ENCODE measurements around the gene PDE2A. TPM values are rescaled to one million over a fixed set of nuclear protein-coding genes. Genes with fewer than 3 reads are reported as not detected.

PDE2A gene
- total RNA-seq, 1 donor, result not detected

- DNase-seq (ENCODE audit: low read depth), result no peak
Observed at GRCh38 chr11:72705442-72706365, 31.5 kb upstream of the PDE2A start.

GRCh38 chr11:72704783-72705265, 30.6 kb upstream of the PDE2A start:
- H3K4me3 ChIP-seq (ENCODE audit: low read depth, low read length), result no peak overlapping the region
- TF ChIP-seq CTCF (IDR thresholded peaks at IDR 0.05; ENCODE audit: insufficient read depth, low read length), result no peak
- DNase-seq (ENCODE audit: low read depth), result no peak

More at GRCh38 chr11:72705442-72706365, 31.5 kb upstream of the PDE2A start:
- no peak overlapping the region for H3K4me3 ChIP-seq (ENCODE audit: low read depth, low read length)
- TF ChIP-seq CTCF (IDR thresholded peaks at IDR 0.05; ENCODE audit: insufficient read depth, low read length), result no peak

GRCh38 chr11:72704028-72704782, 30.0 kb upstream of the PDE2A start:
- H3K4me3 ChIP-seq (ENCODE audit: low read depth, low read length), result no peak overlapping the region
- TF ChIP-seq CTCF (IDR thresholded peaks at IDR 0.05; ENCODE audit: insufficient read depth, low read length), result peak; percentile 34
- peak; percentile 30 for DNase-seq (ENCODE audit: low read depth)

- peak; percentile 95 for DNase-seq (ENCODE audit: low read depth)
- peak; percentile 14 for TF ChIP-seq CTCF (IDR thresholded peaks at IDR 0.05; ENCODE audit: insufficient read depth, low read length)
- peak overlapping the region; percentile 52 for H3K4me3 ChIP-seq (ENCODE audit: low read depth, low read length)
Observed at GRCh38 chr11:72703267-72704008, 29.2 kb upstream of the PDE2A start.

GRCh38 chr11:72702577-72703241, 28.5 kb upstream of the PDE2A start:
- peak overlapping the region; percentile 52 for H3K4me3 ChIP-seq (ENCODE audit: low read depth, low read length)
- TF ChIP-seq CTCF (IDR thresholded peaks at IDR 0.05; ENCODE audit: insufficient read depth, low read length), result no peak

GRCh38 chr11:72702096-72702495, 27.9 kb upstream of the PDE2A start:
- H3K4me3 ChIP-seq (ENCODE audit: low read depth, low read length), result peak overlapping the region; percentile 52
- no peak for TF ChIP-seq CTCF (IDR thresholded peaks at IDR 0.05; ENCODE audit: insufficient read depth, low read length)
- DNase-seq (ENCODE audit: low read depth), result no peak

More at GRCh38 chr11:72702577-72703241, 28.5 kb upstream of the PDE2A start:
- no peak for DNase-seq (ENCODE audit: low read depth)
